Testis (tissue), 3 donors: ENCODE measurements around the gene OSCP1. TPM values are rescaled to one million over a fixed set of nuclear protein-coding genes. Genes with fewer than 3 reads are reported as not detected.

ENCODE experiments used
- DNase-seq: peaks from one replicate; pipeline ENCODE4 v3.0.0-alpha.2; 2019
- H3K27ac ChIP-seq, 2 donors: fragments of 200-600 bp; sonication (generic); one replicate each; pipeline ENCODE4 v1.5.1; 2019
- H3K27me3 ChIP-seq: fragments of 200-600 bp; sonication (generic); one replicate; pipeline ENCODE4 v1.5.1; 2019
- H3K36me3 ChIP-seq: fragments of 200-600 bp; sonication (generic); one replicate; pipeline ENCODE4 v1.5.1; 2017; ENCODE audit warnings: low read depth; ENCODE audit errors: missing control alignments
- H3K4me1 ChIP-seq: fragments of 200-600 bp; sonication (generic); one replicate; pipeline ENCODE4 v1.5.1; 2019
- H3K4me3 ChIP-seq, 2 donors: fragments of 200-600 bp; sonication (generic); one replicate each; pipeline ENCODE4 v1.5.1; 2017 to 2019
- H3K9me3 ChIP-seq: fragments of 200-600 bp; sonication (generic); one replicate; pipeline ENCODE4 v1.5.1; 2017
- CTCF ChIP-seq, 3 experiments: fragments of 450-650 bp in 2 of 3; fragments of 200-600 bp in 1 of 3; sonication (generic) in 1 of 3; IDR thresholded peaks; one replicate each; pipeline ENCODE4 v1.5.1; 2016 to 2019; ENCODE audit warnings: antibody characterized with exemption in 3 of 3, mild to moderate bottlenecking in 2 of 3, moderate library complexity in 1 of 3
- POLR2A ChIP-seq: fragments of 450-650 bp; IDR thresholded peaks from one replicate; pipeline ENCODE4 v1.6.1; 2017; ENCODE audit warnings: antibody characterized with exemption, mild to moderate bottlenecking, moderate library complexity
- WGBS, 2 donors: methylation state at CpG; one replicate each; pipeline ENCODE4 v1.1.5; 2018; 5-methylcytosine and 5-hydroxymethylcytosine counted together
- intact Hi-C: fragments of 100-400 bp; cut with DNase I; formaldehyde crosslinking; loops from one replicate; pipeline ENCODE4 v1.15.1; 2023; ENCODE audit warnings: low total_unique reads
- polyA plus RNA-seq: library from polyadenylated mRNA; stranded (reverse); fragments of 350-450 nt; fragmentation: Illumina TruSeq; extraction: RNeasy Lipid Tissue Mini Kit (QIAGEN cat#74804); gene quantifications from one replicate; pipeline ENCODE4 v1.2.3, GENCODE V29; 2014; ENCODE audit warnings: low read depth, low replicate concordance; ENCODE audit not compliant: insufficient read depth
- total RNA-seq, 2 donors: library from RNA; depleted of rRNA; stranded (reverse); fragments of >200 nt; gene quantifications; one replicate each; pipeline ENCODE4 v1.2.3, GENCODE V29; 2016

The OSCP1 gene
- total and polyA plus RNA-seq, 3 donors from 2014 or later: 50.7 to 199 (median 72.1) TPM

GRCh38 chr1:36482724-36483388 lies 32.6 kb upstream of the OSCP1 start, which contains the start of gene CSF3R:
TSS of gene CSF3R (minus strand) at chr1:36482913. CDS start at chr1:36479496, 3,417 bp downstream.
- no peaks in the 10 kb centered on the region for H3K9me3 ChIP-seq
- 58 to 65% methylated on average over 9 to 13 of the region's 13 CpGs for WGBS, 2 donors
- H3K36me3 ChIP-seq: no peaks in the 10 kb centered on the region
- intact Hi-C loops: no loop called here
- H3K4me3 ChIP-seq: no peak within 1 kb of the TSS
- no peak for DNase-seq
- no peaks in the 10 kb centered on the region for H3K4me1 ChIP-seq
- TF ChIP-seq POLR2A (no peak), CTCF (IDR thresholded peaks at IDR 0.05) (no peak)
- H3K27ac ChIP-seq: no peak within 1 kb of the TSS
- no peaks in the 10 kb centered on the region for H3K27me3 ChIP-seq

- DNase-seq: no peak
- no peak overlapping the region for H3K27ac ChIP-seq
- H3K9me3 ChIP-seq: no peaks in the 10 kb centered on the region
- TF ChIP-seq POLR2A (no peak), CTCF (IDR thresholded peaks at IDR 0.05) (no peak)
- intact Hi-C loops: no loop called here
- H3K27me3 ChIP-seq: no peaks in the 10 kb centered on the region
- no peak overlapping the region for H3K4me3 ChIP-seq
- 37 to 49% methylated on average over 23 to 26 of the region's 26 CpGs for WGBS, 2 donors
- no peaks in the 10 kb centered on the region for H3K4me1 ChIP-seq
- no peaks in the 10 kb centered on the region for H3K36me3 ChIP-seq
These were observed 31.8 kb upstream of the OSCP1 start for GRCh38 chr1:36481771-36482723.

- no peak for TF ChIP-seq CTCF (IDR thresholded peaks at IDR 0.05)
- no peak for TF ChIP-seq POLR2A
- Histone ChIP-seq H3K4me1 (no peaks in the 10 kb centered on the region), H3K36me3 (no peaks in the 10 kb centered on the region), H3K27ac (no peak overlapping the region), H3K27me3 (no peaks in the 10 kb centered on the region), H3K9me3 (no peaks in the 10 kb centered on the region), H3K4me3 (no peak overlapping the region)
- 91 to 92% methylated on average over 6 of the region's 6 CpGs for WGBS, 2 donors
- DNase-seq: no peak
- intact Hi-C loops: no loop called here
These were observed 30.8 kb upstream of the OSCP1 start for GRCh38 chr1:36481091-36481490.

- intact Hi-C loops: no loop called here
- Histone ChIP-seq H3K4me1 (no peaks in the 10 kb centered on the region), H3K4me3 (no peak overlapping the region), H3K9me3 (no peaks in the 10 kb centered on the region), H3K36me3 (no peaks in the 10 kb centered on the region), H3K27me3 (no peaks in the 10 kb centered on the region), H3K27ac (no peak overlapping the region)
- TF ChIP-seq POLR2A (no peak), CTCF (IDR thresholded peaks at IDR 0.05) (no peak)
- DNase-seq: no peak
- 80 to 82% methylated on average over 2 of the region's 2 CpGs for WGBS, 2 donors
These were observed 29.9 kb upstream of the OSCP1 start for GRCh38 chr1:36480161-36480560.
